Pancreas (tissue), 10 donors: ENCODE results near the gene SLFN12. TPM values are rescaled to one million over a fixed set of nuclear protein-coding genes. Genes with fewer than 3 reads are reported as not detected.
A peak's percentile ranks its signal among the peaks of the same experiment; 100 is the strongest.

Source experiments
- ATAC-seq, 4 donors: fragments of 200-7000 bp; cut with Tn5 transposase; one replicate each; pipeline versions ENCODE4 v1.8.0 to v1.9.1; 2020; ENCODE audit warnings: mild to moderate bottlenecking in 4 of 4, moderate library complexity in 4 of 4
- DNase-seq, 6 donors: peaks; one replicate each; pipeline ENCODE4 v3.0.0-alpha.2; 2020
- FAIRE-seq: peaks from 2 replicates; lab custom pipeline; 2012; peaks lifted over from hg19 to GRCh38; lab: Jason Lieb, UNC
- H3K27ac ChIP-seq, 4 donors: fragments of 200-600 bp; sonication (generic); 1 replicate in 3 of 4; 2 replicates in 1 of 4; pipeline versions ENCODE4 v1.5.0 to v1.8.0; 2020
- H3K27me3 ChIP-seq, 4 donors: fragments of 200-600 bp; one replicate each; pipeline ENCODE4 v1.8.0; 2021
- H3K36me3 ChIP-seq, 3 donors: fragments of 200-600 bp; sonication (generic) in 1 of 3; one replicate each; pipeline versions ENCODE4 v1.5.0 to v1.8.0; 2020 to 2021
- H3K4me1 ChIP-seq, 3 donors: fragments of 200-600 bp; one replicate each; pipeline ENCODE4 v1.8.0; 2021
- H3K4me3 ChIP-seq, 4 donors: fragments of 200-600 bp; sonication (generic) in 2 of 4; one replicate each; pipeline versions ENCODE4 v1.5.0 to v1.8.0; 2020 to 2021
- H3K9me3 ChIP-seq, 4 donors: fragments of 200-600 bp; one replicate each; pipeline ENCODE4 v1.8.0; 2021
- CTCF ChIP-seq, 4 donors: fragments of 200-600 bp; sonication (generic) in 3 of 4; IDR thresholded peaks; one replicate each; pipeline versions ENCODE4 v1.5.0 to v1.8.0; 2021; ENCODE audit warnings: antibody characterized with exemption in 4 of 4
- WGBS, 2 donors: extraction: QIAGEN DNeasy Blood & Tissue Kit; methylation state at CpG; one replicate each; pipeline ENCODE4 v1.1.7; 2013; 5-methylcytosine and 5-hydroxymethylcytosine counted together
- intact Hi-C, 3 donors: fragments of 100-400 bp; cut with DNase I; formaldehyde crosslinking; loops; one replicate each; pipeline versions ENCODE4 v1.11.1 to v1.14.2; 2022
- polyA plus RNA-seq, 2 donors: library from polyadenylated mRNA; stranded (reverse); fragments of 200-250 nt; gene quantifications; one replicate each; pipeline ENCODE4 v1.2.3, GENCODE V29; 2013
- total RNA-seq, 6 donors: library from RNA; stranded (reverse); fragmentation: NEBNext Ultra II Directional in 4 of 6; extraction: Animal tissue kit (Norgen Biotek cat#: 25700) in 4 of 6; gene quantifications; one replicate each; pipeline versions ENCODE4 v1.2.1 to v1.2.4, GENCODE V29; 2021 to 2023
- donor health status: healthy with polysubstance abuse.
- donor health status: DM: no; HTN: no; CAD: no; lungs with moderate emphysema.
- donor health status: DM: no; HTN: no; CAD: no.
- donor health status: control.
- donor health status: control.
- donor health status: Bipolar disorder and iron deficiency.
- donor health status: DM: yes; HTN: yes; CAD: no.
- donor health status: DM: no; HTN: no; CAD: no.
- donor health status: DM: no; HTN: no; CAD: no.
- donor health status: DM: yes; HTN: yes; CAD: no.

The SLFN12 gene
- total RNA-seq = 1 to 10 TPM; 1.3 to 8.0 (median 2.0) TPM
- 1 to 10 TPM; 1.3 to 2.1 TPM for polyA plus RNA-seq

- peak; percentile 88 to 92 (median 90) for ATAC-seq
- DNase-seq = peak in 3 of 6 donors; percentile 25 to 67 (median 56)
- no peak for TF ChIP-seq CTCF (IDR thresholded peaks at IDR 0.05)
- H3K36me3 ChIP-seq = no peaks in the 10 kb centered on the region
- H3K9me3 ChIP-seq = no peaks in the 10 kb centered on the region
- H3K27me3 ChIP-seq = no peaks in the 10 kb centered on the region
- H3K27ac ChIP-seq = peak within 1 kb of the TSS; percentile 38 to 76 (median 68)
- H3K4me3 ChIP-seq = peak within 1 kb of the TSS; percentile 26 to 59 (median 48)
- peak; percentile 81 for FAIRE-seq
- H3K4me1 ChIP-seq = peaks cover 0 to 10% (median 0%) of the 10 kb centered on the region in 3 donors
- 6 to 13% methylated on average over 22 of the region's 22 CpGs for WGBS, 2 donors
- intact Hi-C loops = no loop called here
These were observed at the start of gene SLFN12 for GRCh38 chr17:35432176-35433074. Gene SLFN12, minus strand, starts transcription at chr17:35432500. Its CDS starts 9,472 bp downstream, at chr17:35423028.

- Histone ChIP-seq H3K4me1 (no peaks in the 10 kb centered on the region), H3K4me3 (no peak overlapping the region), H3K36me3 (no peaks in the 10 kb centered on the region), H3K9me3 (no peaks in the 10 kb centered on the region), H3K27ac (no peak overlapping the region), H3K27me3 (peaks cover 0 to 6% (median 3%) of the 10 kb centered on the region in 4 donors)
- ATAC-seq = no peak
- intact Hi-C loops = no loop called here
- TF ChIP-seq CTCF (IDR thresholded peaks at IDR 0.05) = no peak
- FAIRE-seq = no peak
- 40 to 49% methylated on average over 5 of the region's 5 CpGs for WGBS, 2 donors
- DNase-seq = no peak
These were observed 47.0 kb upstream of the SLFN12 start for GRCh38 chr17:35479271-35479670.

GRCh38 chr17:35477248-35477647, 44.9 kb upstream of the SLFN12 start:
- Histone ChIP-seq H3K27me3 (peaks cover 0 to 11% (median 4%) of the 10 kb centered on the region in 4 donors), H3K4me1 (no peaks in the 10 kb centered on the region), H3K9me3 (no peaks in the 10 kb centered on the region), H3K4me3 (no peak overlapping the region), H3K27ac (no peak overlapping the region), H3K36me3 (no peaks in the 10 kb centered on the region)
- ATAC-seq (no peak), FAIRE-seq (no peak), DNase-seq (no peak)
- 45 to 51% methylated on average over 5 of the region's 5 CpGs for WGBS, 2 donors
- TF ChIP-seq CTCF (IDR thresholded peaks at IDR 0.05) = no peak
- intact Hi-C loops = no loop called here

- intact Hi-C loops = no loop called here
- H3K27ac ChIP-seq = no peak overlapping the region
- H3K36me3 ChIP-seq = no peaks in the 10 kb centered on the region
- H3K4me3 ChIP-seq = no peak overlapping the region
- H3K4me1 ChIP-seq = no peaks in the 10 kb centered on the region
- no peak for DNase-seq
- TF ChIP-seq CTCF (IDR thresholded peaks at IDR 0.05) = no peak
- no peak for ATAC-seq
- H3K9me3 ChIP-seq = no peaks in the 10 kb centered on the region
- 47 to 54% methylated on average over 2 of the region's 2 CpGs for WGBS, 2 donors
- FAIRE-seq = no peak
- H3K27me3 ChIP-seq = peaks cover 0 to 11% (median 4%) of the 10 kb centered on the region in 4 donors
These were observed 44.1 kb upstream of the SLFN12 start for GRCh38 chr17:35476283-35476820.
